Right lobe of liver (tissue), 4 donors: Measurements from ENCODE around the gene TRMT10C.
"Not testable (repeated sequence)": the region's sequence is repeated elsewhere in the genome, so short reads cannot be mapped to it uniquely, and the experiment has no call there.

Experiments
- POLR2A ChIP-seq: fragments of 450-650 bp; IDR thresholded peaks from one replicate; pipeline ENCODE4 v1.6.1; 2017; ENCODE audit warnings: antibody characterized with exemption, mild to moderate bottlenecking
- TF ChIP-seq, protein P1 (sequence below), 4 donors: fragments of 200-600 bp in 3 of 4; fragments of 450-650 bp in 1 of 4; IDR thresholded peaks; one replicate each; pipeline versions ENCODE4 v1.5.1 to v1.8.0; 2016 to 2022; ENCODE audit warnings: antibody characterized with exemption in 4 of 4, mild to moderate bottlenecking in 2 of 4
- donor health status: DM: no; HTN: no; CAD: no.
- donor health status: DM: no; HTN: no; CAD: no.
- donor health status: DM: no; HTN: yes; CAD: no.

- TF ChIP-seq, protein P1, sequence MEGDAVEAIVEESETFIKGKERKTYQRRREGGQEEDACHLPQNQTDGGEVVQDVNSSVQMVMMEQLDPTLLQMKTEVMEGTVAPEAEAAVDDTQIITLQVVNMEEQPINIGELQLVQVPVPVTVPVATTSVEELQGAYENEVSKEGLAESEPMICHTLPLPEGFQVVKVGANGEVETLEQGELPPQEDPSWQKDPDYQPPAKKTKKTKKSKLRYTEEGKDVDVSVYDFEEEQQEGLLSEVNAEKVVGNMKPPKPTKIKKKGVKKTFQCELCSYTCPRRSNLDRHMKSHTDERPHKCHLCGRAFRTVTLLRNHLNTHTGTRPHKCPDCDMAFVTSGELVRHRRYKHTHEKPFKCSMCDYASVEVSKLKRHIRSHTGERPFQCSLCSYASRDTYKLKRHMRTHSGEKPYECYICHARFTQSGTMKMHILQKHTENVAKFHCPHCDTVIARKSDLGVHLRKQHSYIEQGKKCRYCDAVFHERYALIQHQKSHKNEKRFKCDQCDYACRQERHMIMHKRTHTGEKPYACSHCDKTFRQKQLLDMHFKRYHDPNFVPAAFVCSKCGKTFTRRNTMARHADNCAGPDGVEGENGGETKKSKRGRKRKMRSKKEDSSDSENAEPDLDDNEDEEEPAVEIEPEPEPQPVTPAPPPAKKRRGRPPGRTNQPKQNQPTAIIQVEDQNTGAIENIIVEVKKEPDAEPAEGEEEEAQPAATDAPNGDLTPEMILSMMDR (IDR thresholded peaks at IDR 0.05) = not testable (repeated sequence)
- not testable (repeated sequence) for TF ChIP-seq POLR2A
These were observed 10.1 kb upstream of the TRMT10C start for GRCh38 chr3:101551359-101552081.
